DMS79 (cell line): ENCODE measurements around the gene AP1S2.
"Not testable (repeated sequence)": the region's sequence is repeated elsewhere in the genome, so short reads cannot be mapped to it uniquely, and the experiment has no call there.

Source experiments
- DNase-seq: peaks from one replicate; lab custom pipeline; 2025; lab: John Stamatoyannopoulos, UW

AP1S2 gene

DNA sequence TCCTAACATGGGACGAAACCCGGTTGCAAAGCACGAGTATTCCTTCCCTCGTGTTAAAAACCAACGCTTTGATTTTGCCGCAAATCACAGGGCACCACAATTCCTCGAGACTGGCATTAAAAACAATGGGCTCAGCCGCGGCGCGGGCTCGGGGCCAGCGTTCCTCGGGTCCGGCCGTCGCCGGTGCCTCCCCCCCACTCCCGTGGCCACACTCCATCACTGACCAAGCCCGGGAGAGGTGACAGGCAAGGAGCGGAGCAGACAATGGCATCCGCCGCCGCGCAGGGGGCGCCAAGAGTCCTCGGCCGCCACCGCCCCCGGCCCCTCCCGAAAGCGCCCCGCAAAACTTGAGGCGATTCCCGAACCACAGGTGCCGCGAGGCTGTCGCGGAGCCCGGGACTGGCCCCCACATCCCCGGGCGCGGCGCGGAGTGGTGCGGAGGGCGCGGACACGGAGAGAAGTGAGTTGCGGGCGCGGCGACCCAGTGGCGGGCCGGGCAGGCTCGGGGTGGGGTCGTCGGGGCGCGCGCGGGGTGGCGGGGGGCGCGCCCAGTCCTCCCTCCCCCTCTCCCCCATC, 445 bp downstream of the AP1S2 start:
- no peak for DNase-seq

DNA sequence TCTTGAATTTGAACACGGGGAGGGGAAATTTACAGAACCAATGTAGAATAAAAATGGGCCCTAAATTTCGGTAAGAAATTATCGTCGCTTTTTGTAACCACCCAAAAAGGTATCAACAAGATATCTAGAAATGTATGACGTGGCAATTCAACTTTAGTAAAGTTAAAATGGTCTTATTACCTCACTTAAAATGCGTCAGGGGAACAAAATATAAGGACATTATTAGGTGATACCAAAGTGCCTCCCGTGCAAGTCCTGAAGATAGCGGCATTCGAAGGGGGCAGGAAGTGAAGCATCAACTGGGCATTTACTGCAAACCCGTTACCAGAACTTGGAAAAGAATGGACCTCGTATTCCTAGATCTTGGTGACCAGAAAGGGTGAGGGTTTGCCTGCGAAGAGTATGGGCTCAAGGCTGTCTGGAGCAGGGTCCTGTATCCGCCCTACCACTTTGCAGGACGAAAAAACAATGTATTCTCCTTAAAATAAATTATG, 980 bp downstream of the AP1S2 start:
- no peak for DNase-seq

DNA sequence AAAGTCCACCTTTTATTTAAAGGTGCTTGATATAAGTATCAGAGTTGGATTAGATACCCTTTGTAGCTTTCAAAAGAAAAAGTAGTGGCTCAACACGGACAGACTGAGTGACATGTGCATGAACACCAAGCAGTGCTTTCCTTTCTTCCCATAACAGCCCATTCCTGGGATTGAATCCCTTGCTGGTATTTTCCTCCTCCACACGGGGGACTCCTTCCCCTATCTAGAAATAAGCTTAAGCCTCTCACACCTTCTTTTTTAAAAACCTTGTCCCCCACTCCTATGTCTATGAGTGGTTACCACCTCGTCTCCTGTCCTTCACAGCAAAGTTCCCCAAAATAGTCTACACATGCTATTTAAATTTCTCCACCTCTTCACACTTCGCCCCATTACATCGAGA, 5.1 kb downstream of the AP1S2 start:
- no peak for DNase-seq

DNA sequence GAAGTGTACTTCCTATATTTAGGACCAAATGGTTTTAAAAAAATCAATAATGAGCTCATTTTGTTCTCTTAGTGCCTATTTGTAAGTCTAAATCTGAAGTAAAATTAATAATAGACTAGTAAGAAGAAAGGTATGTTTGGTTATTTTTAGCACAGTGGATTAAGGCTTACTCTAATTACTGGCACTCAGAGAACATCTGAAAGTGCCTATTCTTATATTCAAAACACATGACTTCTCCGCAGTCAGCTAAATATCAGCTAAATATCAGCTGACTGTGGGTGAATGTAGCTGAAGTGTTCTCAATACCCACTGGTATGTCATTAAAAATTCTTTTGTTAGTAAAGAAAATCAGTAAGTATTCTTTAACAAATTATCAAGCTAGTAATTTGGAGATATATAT, 6.0 kb downstream of the AP1S2 start:
- no peak for DNase-seq

DNA sequence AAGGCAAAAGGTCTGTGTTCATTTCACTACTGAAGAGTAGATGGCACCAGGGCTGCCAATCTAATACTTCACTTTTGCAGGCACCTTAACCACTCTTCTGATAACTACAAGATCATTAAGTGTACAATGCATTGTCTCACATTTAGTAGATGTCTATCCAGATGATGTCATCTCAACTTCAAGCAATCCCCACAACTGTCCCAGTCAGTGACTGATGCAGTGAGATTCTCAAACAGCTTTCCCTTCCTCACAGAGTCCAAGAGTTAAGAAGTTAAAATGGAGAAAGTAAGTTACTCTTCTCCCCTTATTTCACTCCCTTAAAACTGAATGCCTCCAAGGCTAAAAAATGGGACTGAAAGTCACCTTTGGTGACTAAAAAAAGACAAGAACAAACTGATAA, 10.7 kb downstream of the AP1S2 start:
- DNase-seq: no peak

DNA sequence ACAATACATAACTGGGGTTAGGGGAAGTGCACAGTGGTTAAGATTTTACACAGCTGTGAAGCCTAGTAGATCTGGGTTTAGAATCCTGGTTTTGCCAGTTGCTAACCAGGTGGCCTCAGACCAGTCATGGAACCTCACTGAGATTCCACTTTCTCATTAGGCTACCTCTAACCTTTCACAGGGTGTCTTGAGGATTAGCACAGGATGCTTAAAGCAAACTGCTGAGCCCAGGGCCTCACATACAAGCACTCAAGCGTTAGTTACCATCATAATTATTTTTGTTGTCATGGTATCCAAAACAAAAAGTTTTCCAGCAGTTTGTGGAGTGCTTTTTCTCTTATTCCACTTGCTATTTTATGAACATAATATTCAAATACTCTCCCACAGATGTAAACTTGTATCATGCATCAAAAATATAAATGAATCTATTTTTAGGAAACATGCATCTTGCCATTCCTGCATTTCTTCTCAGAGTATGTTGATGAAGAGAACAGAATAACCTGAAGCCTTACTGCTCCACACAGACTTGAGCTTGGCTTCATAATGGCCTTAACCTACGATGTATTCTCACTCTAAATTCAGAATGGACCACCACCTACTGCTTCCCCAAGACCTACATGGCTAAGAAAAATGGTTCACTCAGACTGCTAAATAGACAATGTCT, 12.6 kb downstream of the AP1S2 start:
- no peak for DNase-seq

DNA sequence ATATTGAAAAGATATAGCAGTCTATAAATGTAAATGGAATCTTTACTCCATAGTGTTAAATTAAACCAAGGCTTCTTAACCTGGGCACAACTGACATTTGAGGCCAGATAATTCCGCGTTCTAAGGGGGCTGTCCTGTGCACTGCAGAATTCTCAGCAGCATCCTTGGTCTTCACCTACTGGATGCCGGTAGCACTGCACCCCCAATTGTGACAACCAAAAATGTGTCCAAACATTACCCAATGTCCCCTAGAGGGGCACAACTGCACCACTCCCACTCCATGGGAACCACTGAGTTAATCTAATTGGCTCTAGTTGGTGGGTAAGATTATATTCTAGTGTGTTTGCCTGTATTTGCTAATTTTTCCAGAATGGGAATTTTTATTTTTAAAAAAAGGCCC, 16.6 kb downstream of the AP1S2 start:
- DNase-seq: no peak

GRCh38 chrX:15834827-15835595, 19.6 kb downstream of the AP1S2 start:
- no peak for DNase-seq

- DNase-seq: no peak
Observed at GRCh38 chrX:15834053-15834452, 20.6 kb downstream of the AP1S2 start.

DNA sequence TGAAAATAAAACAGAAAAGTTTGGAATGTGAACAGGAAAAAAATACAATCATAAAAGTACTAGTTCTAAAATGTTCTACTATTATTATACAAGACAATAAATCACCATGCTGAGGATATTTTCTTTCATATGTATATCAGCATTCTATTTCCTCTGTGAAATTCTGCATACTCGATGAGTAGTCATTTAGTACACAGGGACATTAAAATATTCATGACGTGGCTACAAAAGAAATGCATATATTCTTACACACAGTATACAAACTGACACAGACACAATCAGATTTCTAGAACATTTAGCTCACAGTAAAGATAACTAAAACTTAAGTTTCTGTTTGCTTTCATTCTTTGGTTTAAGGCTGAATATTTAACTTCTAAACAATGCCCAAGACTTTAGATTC, 23.3 kb downstream of the AP1S2 start:
- DNase-seq: not testable (repeated sequence)

DNA sequence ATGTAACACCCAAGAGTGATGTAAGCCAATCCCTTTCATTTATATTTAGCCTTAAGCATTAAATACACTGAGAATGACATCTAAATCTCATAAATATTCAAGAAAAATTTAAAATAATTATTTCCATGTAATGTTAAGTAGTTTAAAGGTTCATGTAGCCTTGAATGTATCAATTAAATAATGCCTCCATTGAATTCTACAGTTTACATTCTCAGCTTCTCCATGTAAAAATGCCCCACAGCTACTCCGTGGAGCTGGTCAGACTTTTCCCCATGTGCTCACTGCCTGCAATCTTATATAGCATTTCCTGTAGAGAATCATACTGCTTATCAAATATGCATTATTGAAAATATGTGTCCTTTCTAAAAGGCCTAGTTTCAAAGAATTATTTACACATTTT, 25.4 kb downstream of the AP1S2 start:
- DNase-seq: no peak

DNA sequence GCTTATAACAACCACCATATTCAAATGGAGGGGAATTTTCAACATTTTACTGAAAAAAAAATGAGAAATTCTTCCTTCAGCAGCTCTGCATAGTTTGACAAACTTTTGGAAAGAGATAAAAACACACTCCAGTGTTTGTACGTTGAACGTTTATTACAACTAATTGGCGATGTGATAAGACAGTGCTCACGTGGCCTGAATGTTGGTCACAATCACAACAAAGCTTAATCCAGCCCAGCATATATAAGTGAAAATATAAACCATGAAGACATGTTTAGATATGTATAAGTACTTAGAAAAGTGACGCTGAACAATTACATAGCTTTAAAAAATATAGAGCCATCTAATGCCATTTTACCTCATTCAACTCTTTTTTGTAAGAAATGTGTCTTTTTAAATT, 28.7 kb downstream of the AP1S2 start:
- DNase-seq: no peak

GRCh38 chrX:15822922-15823321, 31.7 kb downstream of the AP1S2 start:
- DNase-seq: no peak

- no peak for DNase-seq
Observed at GRCh38 chrX:15820106-15821073, 34.2 kb downstream of the AP1S2 start.

GRCh38 chrX:15816886-15817285, 37.7 kb downstream of the AP1S2 start:
- no peak for DNase-seq

DNA sequence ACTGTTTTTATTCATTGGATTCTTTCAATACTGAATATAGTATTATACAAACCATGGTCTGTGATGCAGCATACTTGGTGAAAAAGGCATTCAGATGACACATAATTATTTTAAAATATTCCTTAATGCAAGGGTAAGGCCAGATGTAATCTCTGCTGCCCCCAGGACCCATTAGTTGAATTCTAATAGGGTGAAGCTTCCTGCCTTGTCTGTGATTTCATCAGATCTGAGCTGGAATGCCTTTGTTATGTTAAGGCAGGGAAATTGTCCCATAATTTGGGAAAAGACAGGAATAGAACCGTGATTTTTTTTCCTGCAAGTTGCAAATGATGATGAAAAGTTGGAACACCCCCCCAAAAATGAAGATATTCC, 38.2 kb downstream of the AP1S2 start:
- DNase-seq: no peak

DNA sequence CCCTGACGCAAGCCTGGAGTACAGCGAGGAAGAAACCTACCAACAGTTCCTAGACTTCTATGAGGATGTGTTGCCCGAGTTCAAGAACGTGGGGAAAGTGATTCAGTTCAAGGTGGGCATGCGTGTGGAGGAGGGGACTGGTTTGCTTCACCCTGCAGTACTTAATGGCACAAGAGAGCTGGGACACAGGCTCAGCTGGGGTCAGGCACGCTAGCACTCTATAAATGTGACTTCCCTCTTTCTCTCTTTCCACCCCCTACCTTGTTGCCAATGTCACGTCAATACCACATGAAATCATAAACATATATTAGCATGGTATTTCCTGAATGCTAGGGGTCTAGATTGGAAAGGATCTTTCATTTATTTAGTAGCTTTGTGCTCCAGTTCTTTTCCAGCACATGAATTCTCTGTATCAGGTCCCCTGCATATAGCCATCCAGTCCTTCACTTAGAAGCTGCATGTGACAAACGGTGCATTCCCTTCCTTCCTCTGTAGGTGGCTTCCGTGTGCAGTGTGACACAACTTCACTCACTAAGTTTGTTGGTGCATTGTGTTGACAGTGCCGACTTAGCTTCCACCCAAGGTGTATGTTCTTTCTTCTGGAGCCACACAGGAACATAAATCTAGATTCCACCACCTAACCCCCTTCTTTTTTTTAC, 38.7 kb downstream of the AP1S2 start:
- no peak for DNase-seq

DNA sequence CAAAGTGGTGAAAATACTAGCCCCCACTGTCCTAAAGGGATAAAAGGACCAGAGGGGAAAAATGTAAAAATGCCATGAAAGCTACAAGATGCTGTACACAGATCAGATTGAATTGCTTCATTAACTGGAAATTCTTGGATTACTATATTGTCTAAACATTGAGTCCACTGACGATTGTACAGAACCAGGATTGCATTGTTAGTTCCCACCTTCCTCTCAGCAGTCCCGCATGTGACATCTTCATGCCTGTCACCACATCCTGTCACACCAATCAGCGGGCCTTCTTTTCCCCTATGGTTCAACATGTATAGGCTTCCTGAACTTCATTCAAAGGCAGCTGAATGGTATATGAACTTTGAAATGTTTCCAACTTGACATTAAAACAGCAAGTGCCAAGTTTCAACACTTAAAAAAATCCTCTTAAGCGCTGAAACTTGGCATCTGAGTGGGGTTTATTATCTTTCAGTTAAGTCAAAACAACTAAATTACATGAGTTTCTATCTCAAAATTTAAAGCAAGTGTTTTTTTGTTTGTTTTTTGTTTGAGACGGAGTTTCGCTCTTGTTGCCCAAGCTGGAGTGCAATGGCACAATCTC, 39.7 kb downstream of the AP1S2 start:
- DNase-seq: no peak

DNA sequence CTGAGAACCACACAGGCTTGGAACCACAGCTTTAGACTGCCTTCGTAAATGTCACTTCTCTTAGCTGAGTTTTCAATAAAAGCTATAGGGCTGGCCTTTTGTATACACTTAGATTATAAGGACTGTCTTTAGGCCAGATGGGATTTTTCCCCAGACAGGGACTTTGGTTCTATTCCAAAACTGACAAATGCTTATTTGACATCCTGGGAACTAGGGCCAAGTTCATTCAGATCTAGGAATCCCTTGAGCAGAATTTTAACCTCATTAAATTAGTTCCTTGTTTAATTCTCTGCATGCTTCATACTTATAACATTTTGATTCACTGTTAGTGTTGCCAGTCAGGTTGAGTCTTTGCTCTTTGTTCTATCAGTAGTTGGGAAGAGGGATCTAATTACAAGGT, 41.2 kb downstream of the AP1S2 start:
- DNase-seq: no peak

DNA sequence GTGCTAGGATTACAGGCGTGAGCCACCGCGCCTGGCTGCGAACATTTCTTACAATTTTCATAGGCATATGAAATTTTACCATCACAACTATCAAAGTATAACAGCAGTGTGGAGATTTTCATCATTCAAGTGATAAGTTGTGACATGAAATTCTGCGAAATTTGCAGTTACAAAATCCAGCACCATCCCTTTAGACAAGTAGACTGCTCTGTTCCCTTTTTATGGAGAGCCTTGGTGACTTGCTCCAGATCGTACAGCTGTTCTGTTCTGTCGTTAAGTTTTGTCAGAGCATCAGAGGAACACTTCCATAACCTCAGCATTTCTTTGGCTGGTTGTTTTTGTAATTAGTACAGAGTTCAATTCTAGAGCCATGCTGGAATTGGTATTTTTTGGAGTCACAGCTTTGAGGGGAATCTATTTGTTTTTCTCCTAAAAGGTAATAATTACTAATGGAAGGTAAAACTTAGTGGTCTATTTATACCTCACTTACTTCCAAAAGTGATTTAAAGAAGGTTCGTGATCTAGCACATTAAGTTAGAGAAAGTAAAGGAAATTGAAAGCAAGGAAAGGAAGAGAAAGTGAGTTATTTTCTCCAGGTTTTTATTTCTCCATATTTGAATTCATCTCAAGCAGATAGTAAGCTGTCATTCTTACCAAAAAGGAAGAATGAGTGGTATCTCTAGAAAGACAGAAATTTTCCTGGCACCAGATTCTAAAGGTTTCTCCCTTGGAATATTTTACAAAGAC, 42.2 kb downstream of the AP1S2 start:
- no peak for DNase-seq

DNA sequence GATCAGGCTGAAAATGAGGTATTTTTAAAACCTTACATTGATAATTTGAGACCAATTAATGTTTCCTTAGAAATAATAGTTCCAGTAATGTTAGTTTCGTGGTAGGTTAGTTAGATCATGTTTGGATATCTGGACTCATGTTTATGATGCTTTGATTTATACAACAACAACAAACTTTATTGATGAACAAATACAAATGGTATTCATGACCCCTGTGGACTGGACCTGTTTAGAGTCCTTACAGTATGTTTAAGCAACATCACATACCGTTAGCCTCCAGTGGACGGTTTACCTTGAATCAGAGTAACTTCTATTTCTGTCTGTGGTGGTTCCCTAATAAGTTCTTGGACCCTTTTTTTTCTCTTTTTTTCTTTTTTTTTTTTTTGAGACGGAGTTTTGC, 46.4 kb downstream of the AP1S2 start:
- DNase-seq: no peak
